Thoracic aorta (tissue), 2 donors: ENCODE results near the gene TTC16. TPM values are rescaled to one million over a fixed set of nuclear protein-coding genes. Genes with fewer than 3 reads are reported as not detected.

Experiments used
- ATAC-seq: fragments of 150-250 bp; one replicate; pipeline ENCODE4 v1.8.0; 2017; ENCODE audit warnings: low read depth; ENCODE audit not compliant: insufficient number of reproducible peaks, low FRiP score
- DNase-seq: peaks from one replicate; pipeline ENCODE4 v3.0.0-alpha.2; 2020; ENCODE audit warnings: low spot score
- H3K27ac ChIP-seq, 2 donors: fragments of 200-600 bp; sonication (generic); 1 replicate in 1 of 2; 2 replicates in 1 of 2; pipeline ENCODE4 v1.5.1; 2016; ENCODE audit warnings: mild to moderate bottlenecking in 2 of 2, moderate library complexity in 2 of 2
- H3K27me3 ChIP-seq: fragments of 200-600 bp; sonication (generic); replicated peaks from 2 replicates; pipeline ENCODE4 v1.6.0; 2016; ENCODE audit warnings: mild to moderate bottlenecking; ENCODE audit not compliant: insufficient read depth
- H3K36me3 ChIP-seq: fragments of 200-600 bp; sonication (generic); one replicate; pipeline ENCODE4 v1.5.1; 2016
- H3K4me1 ChIP-seq, 2 donors: fragments of 200-600 bp; sonication (generic); 1 replicate in 1 of 2; 2 replicates in 1 of 2; pipeline versions ENCODE4 v1.5.1 to v1.6.0; 2016; ENCODE audit warnings: low read depth in 2 of 2, mild to moderate bottlenecking in 1 of 2; ENCODE audit not compliant: control insufficient read depth in 1 of 2
- H3K4me3 ChIP-seq: fragments of 200-600 bp; sonication (generic); 2 replicates; pipeline ENCODE4 v1.5.1; 2016; ENCODE audit warnings: mild to moderate bottlenecking
- H3K9me3 ChIP-seq: fragments of 200-600 bp; sonication (generic); 2 replicates; pipeline ENCODE4 v1.5.1; 2016
- total RNA-seq, 2 donors: library from RNA; depleted of rRNA; stranded (reverse); fragments of >200 nt; gene quantifications; one replicate each; pipeline versions ENCODE4 v1.1.0 to v1.2.3, GENCODE V29; 2016
- TF ChIP-seq, protein P1 (sequence below): fragments of 200-600 bp; sonication (generic); IDR thresholded peaks from one replicate; pipeline ENCODE4 v1.5.1; 2019; ENCODE audit warnings: antibody characterized with exemption

Gene TTC16
- total RNA-seq, 2 donors from 2014 or later, result 0.14 to 0.27 TPM

- DNase-seq, result no peak
- no peak for ATAC-seq
- no peaks in the 10 kb centered on the region for H3K4me1 ChIP-seq
- no peaks in the 10 kb centered on the region for H3K27me3 ChIP-seq
- TF ChIP-seq, protein P1, sequence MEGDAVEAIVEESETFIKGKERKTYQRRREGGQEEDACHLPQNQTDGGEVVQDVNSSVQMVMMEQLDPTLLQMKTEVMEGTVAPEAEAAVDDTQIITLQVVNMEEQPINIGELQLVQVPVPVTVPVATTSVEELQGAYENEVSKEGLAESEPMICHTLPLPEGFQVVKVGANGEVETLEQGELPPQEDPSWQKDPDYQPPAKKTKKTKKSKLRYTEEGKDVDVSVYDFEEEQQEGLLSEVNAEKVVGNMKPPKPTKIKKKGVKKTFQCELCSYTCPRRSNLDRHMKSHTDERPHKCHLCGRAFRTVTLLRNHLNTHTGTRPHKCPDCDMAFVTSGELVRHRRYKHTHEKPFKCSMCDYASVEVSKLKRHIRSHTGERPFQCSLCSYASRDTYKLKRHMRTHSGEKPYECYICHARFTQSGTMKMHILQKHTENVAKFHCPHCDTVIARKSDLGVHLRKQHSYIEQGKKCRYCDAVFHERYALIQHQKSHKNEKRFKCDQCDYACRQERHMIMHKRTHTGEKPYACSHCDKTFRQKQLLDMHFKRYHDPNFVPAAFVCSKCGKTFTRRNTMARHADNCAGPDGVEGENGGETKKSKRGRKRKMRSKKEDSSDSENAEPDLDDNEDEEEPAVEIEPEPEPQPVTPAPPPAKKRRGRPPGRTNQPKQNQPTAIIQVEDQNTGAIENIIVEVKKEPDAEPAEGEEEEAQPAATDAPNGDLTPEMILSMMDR, result no peak
- no peak overlapping the region for H3K4me3 ChIP-seq
- H3K36me3 ChIP-seq, result peaks cover 37% of the 10 kb centered on the region
- no peak overlapping the region for H3K27ac ChIP-seq
- H3K9me3 ChIP-seq, result no peaks in the 10 kb centered on the region
Observed at GRCh38 chr9:127679506-127679905, 36.4 kb upstream of the TTC16 start.

DNA sequence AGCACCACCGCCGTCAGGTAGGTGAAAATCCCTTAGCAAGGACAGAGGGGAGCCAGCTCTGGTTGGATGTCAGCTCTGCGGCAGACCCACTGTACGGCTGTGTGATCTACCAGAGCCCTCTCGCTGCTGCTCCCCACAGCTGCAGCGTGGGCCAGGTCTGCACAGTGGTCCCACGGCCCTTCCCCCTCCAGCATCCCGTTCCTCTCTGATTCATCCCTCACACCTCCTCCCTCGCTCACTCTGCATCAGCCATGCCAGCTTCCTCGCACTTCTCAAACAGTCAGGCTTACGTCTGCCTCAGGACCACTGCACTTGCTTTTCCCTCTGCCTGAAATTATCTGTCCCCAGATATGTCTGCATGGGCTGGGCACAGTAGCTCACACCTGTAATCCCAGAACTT lies 35.7 kb upstream of the TTC16 start:
- DNase-seq (no peak), ATAC-seq (no peak)
- Histone ChIP-seq H3K9me3 (no peaks in the 10 kb centered on the region), H3K27me3 (no peaks in the 10 kb centered on the region), H3K36me3 (peaks cover 37% of the 10 kb centered on the region), H3K4me1 (no peaks in the 10 kb centered on the region), H3K27ac (no peak overlapping the region), H3K4me3 (no peak overlapping the region)
- TF ChIP-seq, protein P1, result no peak

DNA sequence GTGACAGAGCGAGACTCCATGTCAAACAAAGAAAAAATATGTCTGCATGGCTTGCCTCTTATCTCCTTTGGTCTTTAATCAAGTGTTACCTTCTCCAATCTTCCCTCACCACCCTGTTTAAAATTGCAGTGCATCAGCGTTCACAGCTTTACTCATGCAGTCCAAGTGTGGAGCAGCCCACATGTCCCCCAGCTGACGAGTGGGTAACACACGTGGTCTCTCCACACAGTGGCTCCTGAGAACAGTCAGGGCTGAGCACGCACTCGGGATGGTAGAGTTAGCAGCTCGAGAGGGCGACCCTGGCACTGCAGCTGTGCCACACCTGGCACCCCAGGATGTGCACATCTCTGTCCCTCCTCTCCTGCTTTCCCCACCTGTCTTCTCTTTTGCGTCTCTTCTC lies 35.0 kb upstream of the TTC16 start:
- Histone ChIP-seq H3K4me1 (no peaks in the 10 kb centered on the region), H3K36me3 (peaks cover 34% of the 10 kb centered on the region), H3K4me3 (no peak overlapping the region), H3K9me3 (no peaks in the 10 kb centered on the region), H3K27ac (no peak overlapping the region), H3K27me3 (no peaks in the 10 kb centered on the region)
- ATAC-seq (no peak), DNase-seq (no peak)
- TF ChIP-seq, protein P1, result no peak

DNA sequence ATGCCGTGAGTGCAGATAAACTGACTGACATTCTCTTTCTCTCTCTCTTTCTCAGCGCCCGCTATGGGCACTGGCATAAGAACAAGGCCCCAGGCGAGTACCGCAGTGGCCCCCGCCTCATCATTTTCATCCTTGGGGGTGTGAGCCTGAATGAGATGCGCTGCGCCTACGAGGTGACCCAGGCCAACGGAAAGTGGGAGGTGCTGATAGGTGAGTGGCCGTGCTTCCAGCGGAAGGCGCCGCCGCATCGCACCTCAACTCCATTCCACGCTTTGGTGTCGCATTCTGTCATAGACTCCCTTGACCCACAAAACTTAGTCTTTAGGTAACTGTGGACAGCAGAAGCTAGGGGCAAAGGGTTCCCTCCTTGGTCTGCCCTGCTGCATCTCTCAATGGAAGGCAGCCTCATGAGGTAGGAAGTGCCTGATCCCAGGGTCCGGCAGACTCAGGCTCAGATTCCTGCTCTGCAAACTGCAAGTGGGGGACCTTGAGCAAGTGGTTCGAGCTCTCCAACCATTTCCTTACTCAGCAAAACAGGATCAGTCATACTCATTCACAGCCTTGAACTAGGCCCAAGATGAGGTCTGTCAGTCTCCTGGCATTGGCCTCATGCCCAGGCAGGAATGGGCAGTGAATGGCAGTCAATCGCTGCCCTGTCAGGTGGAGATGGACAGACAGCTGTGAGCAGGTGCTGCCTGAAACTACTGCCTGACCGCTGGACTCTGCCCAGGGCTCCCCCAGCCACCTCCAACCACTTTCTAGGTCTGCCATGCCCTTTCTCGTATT lies 33.3 kb upstream of the TTC16 start:
- no peak for DNase-seq
- H3K36me3 ChIP-seq, result peaks cover 27% of the 10 kb centered on the region
- no peak overlapping the region for H3K27ac ChIP-seq
- no peaks in the 10 kb centered on the region for H3K27me3 ChIP-seq
- TF ChIP-seq, protein P1, result no peak
- ATAC-seq, result no peak
- H3K9me3 ChIP-seq, result no peaks in the 10 kb centered on the region
- H3K4me1 ChIP-seq, result no peaks in the 10 kb centered on the region
- H3K4me3 ChIP-seq, result no peak overlapping the region

- TF ChIP-seq, protein P1, result no peak
- no peak for ATAC-seq
- Histone ChIP-seq H3K27ac (no peak overlapping the region), H3K9me3 (no peaks in the 10 kb centered on the region), H3K36me3 (peaks cover 19% of the 10 kb centered on the region), H3K4me3 (no peak overlapping the region), H3K4me1 (no peaks in the 10 kb centered on the region), H3K27me3 (no peaks in the 10 kb centered on the region)
- DNase-seq, result no peak
Observed at GRCh38 chr9:127683723-127684122, 32.2 kb upstream of the TTC16 start.
